ENCODE results near the gene PTCH1. TPM values are rescaled to one million over a fixed set of nuclear protein-coding genes. Genes with fewer than 3 reads are reported as not detected.

Gene PTCH1
- total RNA-seq, 4 donors from 2014 or later: 4.2 to 6.9 (median 5.2) TPM

- in situ Hi-C loops (cut with MboI; ENCODE audit: low sequenced_read_pairs in 4 of 4) (loop anchor here (10.0 to 25.0 kb wide), 4 partner anchors 198 to 377 kb away; partner anchors contain the start of genes ERCC6L2 (in 2 of the 4) and FANCC (in 2 of the 4)), intact Hi-C loops (cut with DNase I; ENCODE audit: low total_unique reads) (loop anchor here (2.0 to 10.0 kb wide), 5 partner anchors 83 to 905 kb away; partner anchors contain the start of genes ERCC6L2 and ZNF367)
- H3K27me3 ChIP-seq: peaks cover 0 to 10% (median 8%) of the 10 kb centered on the region in 3 donors
- TF ChIP-seq, protein P1, sequence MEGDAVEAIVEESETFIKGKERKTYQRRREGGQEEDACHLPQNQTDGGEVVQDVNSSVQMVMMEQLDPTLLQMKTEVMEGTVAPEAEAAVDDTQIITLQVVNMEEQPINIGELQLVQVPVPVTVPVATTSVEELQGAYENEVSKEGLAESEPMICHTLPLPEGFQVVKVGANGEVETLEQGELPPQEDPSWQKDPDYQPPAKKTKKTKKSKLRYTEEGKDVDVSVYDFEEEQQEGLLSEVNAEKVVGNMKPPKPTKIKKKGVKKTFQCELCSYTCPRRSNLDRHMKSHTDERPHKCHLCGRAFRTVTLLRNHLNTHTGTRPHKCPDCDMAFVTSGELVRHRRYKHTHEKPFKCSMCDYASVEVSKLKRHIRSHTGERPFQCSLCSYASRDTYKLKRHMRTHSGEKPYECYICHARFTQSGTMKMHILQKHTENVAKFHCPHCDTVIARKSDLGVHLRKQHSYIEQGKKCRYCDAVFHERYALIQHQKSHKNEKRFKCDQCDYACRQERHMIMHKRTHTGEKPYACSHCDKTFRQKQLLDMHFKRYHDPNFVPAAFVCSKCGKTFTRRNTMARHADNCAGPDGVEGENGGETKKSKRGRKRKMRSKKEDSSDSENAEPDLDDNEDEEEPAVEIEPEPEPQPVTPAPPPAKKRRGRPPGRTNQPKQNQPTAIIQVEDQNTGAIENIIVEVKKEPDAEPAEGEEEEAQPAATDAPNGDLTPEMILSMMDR (IDR thresholded peaks at IDR 0.05 in 4 of 5, conservative IDR thresholded peaks at IDR 0.05 in 1 of 5): no peak
- TF ChIP-seq POLR2A (IDR thresholded peaks at IDR 0.05): no peak
- peak overlapping the region; percentile 84 to 96 (median 91) for H3K27ac ChIP-seq
- no peaks in the 10 kb centered on the region for H3K9me3 ChIP-seq
- no peaks in the 10 kb centered on the region for H3K36me3 ChIP-seq
- peak overlapping the region; percentile 63 to 95 (median 78) for H3K4me3 ChIP-seq
- peaks cover 4 to 18% of the 10 kb centered on the region in 2 donors for H3K4me1 ChIP-seq
- DNase-seq: no peak
- ATAC-seq: no peak
These were observed 6.7 kb downstream of the PTCH1 start for GRCh38 chr9:95509851-95510708.

DNA sequence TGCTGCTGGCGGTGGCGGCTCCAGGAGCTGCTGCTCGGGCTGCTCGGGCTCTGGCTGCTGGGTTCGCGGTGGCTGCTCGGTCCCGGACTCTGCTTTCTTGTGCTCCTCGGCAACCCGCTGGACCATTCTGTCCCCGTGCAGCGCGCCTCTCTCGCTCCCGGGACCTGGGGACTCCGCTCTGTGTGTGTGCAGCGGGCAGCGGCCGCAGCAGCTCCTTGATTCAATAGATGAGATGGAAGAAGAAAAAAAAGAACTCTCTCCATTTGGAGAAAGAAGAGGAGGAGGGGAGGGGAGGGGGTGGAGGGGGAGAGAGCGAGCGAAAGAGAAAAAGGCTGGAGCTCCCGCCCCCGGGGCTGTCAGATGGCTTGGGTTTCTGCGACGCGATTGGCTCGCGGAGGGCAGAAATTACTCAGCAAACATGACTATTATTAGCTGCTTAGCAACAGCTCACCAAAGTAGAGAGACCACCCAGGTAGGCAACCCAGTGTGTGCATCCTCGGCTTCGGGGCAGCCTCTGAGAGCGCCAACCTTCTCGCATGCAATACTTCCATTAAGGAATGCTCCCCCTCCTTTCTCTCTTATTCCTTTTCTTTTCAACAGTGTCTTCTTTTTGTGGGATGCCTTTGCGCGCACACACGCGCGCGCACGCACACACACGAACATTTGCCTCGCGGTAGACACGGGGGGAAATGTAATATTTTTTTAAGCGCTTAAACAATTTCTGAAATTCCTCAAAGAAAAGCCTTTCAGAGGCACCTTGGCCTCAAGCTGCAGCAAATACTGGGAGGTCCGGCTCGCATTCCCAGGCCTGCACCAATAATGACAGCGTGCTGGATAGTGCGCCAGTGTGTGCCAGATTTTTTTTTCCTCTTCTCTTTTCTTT lies 7.6 kb downstream of the PTCH1 start:
- intact Hi-C loops (cut with DNase I; ENCODE audit: low total_unique reads): loop anchor here (5.0 to 10.0 kb wide), 3 partner anchors 82 to 504 kb away; no protein-coding TSS in a partner anchor
- peak overlapping the region; percentile 63 to 95 (median 78) for H3K4me3 ChIP-seq
- H3K36me3 ChIP-seq: no peaks in the 10 kb centered on the region
- ATAC-seq (peak; percentile 40 to 47), DNase-seq (peak; percentile 76 to 82)
- H3K9me3 ChIP-seq: no peaks in the 10 kb centered on the region
- peak; percentile 46 to 72 for TF ChIP-seq POLR2A (IDR thresholded peaks at IDR 0.05)
- TF ChIP-seq, protein P1 (IDR thresholded peaks at IDR 0.05 in 4 of 5, conservative IDR thresholded peaks at IDR 0.05 in 1 of 5): no peak
- H3K4me1 ChIP-seq: peaks cover 8 to 22% of the 10 kb centered on the region in 2 donors
- in situ Hi-C loops (cut with MboI; ENCODE audit: low sequenced_read_pairs in 4 of 4): loop anchor here (10.0 to 25.0 kb wide), 4 partner anchors 197 to 378 kb away; partner anchors contain the start of genes ERCC6L2 (in 2 of the 4) and FANCC (in 2 of the 4)
- peak overlapping the region; percentile 84 to 96 (median 91) for H3K27ac ChIP-seq
- H3K27me3 ChIP-seq: peaks cover 0 to 5% (median 2%) of the 10 kb centered on the region in 3 donors

GRCh38 chr9:95508242-95508967 lies 8.4 kb downstream of the PTCH1 start:
- no peak for DNase-seq
- Histone ChIP-seq H3K27me3 (no peaks in the 10 kb centered on the region), H3K36me3 (no peaks in the 10 kb centered on the region), H3K9me3 (no peaks in the 10 kb centered on the region), H3K27ac (peak overlapping the region; percentile 84 to 96 (median 91)), H3K4me1 (peaks cover 11 to 22% of the 10 kb centered on the region in 2 donors), H3K4me3 (peak overlapping the region; percentile 76 to 98 (median 87))
- in situ Hi-C loops (cut with MboI; ENCODE audit: low sequenced_read_pairs in 4 of 4): loop anchor here (10.0 to 25.0 kb wide), 4 partner anchors 196 to 379 kb away; partner anchors contain the start of genes ERCC6L2 (in 2 of the 4) and FANCC (in 2 of the 4)
- no peak for ATAC-seq
- TF ChIP-seq, protein P1 (IDR thresholded peaks at IDR 0.05 in 4 of 5, conservative IDR thresholded peaks at IDR 0.05 in 1 of 5): no peak
- TF ChIP-seq POLR2A (IDR thresholded peaks at IDR 0.05): no peak
- intact Hi-C loops (cut with DNase I; ENCODE audit: low total_unique reads): loop anchor here (5.0 to 10.0 kb wide), 3 partner anchors 81 to 504 kb away; no protein-coding TSS in a partner anchor
